MM.1S (cell line): Measurements from ENCODE around the gene ING5.

Experiments
- DNase-seq: peaks from one replicate; pipeline ENCODE4 v3.0.0-alpha.2; 2015
- H2AFZ ChIP-seq: fragments of 300-600 bp; sonication (generic); 2 replicates; pipeline ENCODE4 v1.6.0; 2016; ENCODE audit warnings: antibody characterized with exemption, low read length
- H3F3A ChIP-seq: fragments of 300-600 bp; sonication (generic); 2 replicates; pipeline ENCODE4 v1.6.1; 2016; ENCODE audit warnings: mild to moderate bottlenecking, antibody characterized with exemption, low read length, moderate library complexity, mixed read lengths; ENCODE audit not compliant: insufficient read depth
- H3K27ac ChIP-seq: fragments of 300-600 bp; sonication (generic); 2 replicates; pipeline ENCODE4 v1.5.1; 2016; ENCODE audit warnings: mild to moderate bottlenecking, low read length
- H3K27me3 ChIP-seq: fragments of 300-600 bp; sonication (generic); replicated peaks from 2 replicates; pipeline ENCODE4 v1.6.0; 2016; ENCODE audit warnings: low read length; ENCODE audit not compliant: insufficient read depth
- H3K36me3 ChIP-seq: fragments of 300-600 bp; sonication (generic); replicated peaks from 2 replicates; pipeline ENCODE4 v1.6.1; 2016; ENCODE audit warnings: mild to moderate bottlenecking, low read length, mixed read lengths; ENCODE audit not compliant: insufficient read depth
- H3K4me1 ChIP-seq: fragments of 300-600 bp; sonication (generic); 2 replicates; pipeline ENCODE4 v1.6.1; 2016; ENCODE audit warnings: low read length, mixed read lengths
- H3K4me2 ChIP-seq: fragments of 300-600 bp; sonication (generic); 2 replicates; pipeline ENCODE4 v1.6.0; 2016; ENCODE audit warnings: low read depth, low read length
- H3K4me3 ChIP-seq: fragments of 300-600 bp; sonication (generic); 2 replicates; pipeline ENCODE4 v1.5.1; 2016; ENCODE audit warnings: low read length, mixed read lengths
- H3K79me2 ChIP-seq: fragments of 300-600 bp; sonication (generic); 2 replicates; pipeline ENCODE4 v1.6.1; 2016; ENCODE audit warnings: mixed run types, low read length, mixed read lengths
- H3K9ac ChIP-seq: fragments of 300-600 bp; sonication (generic); 2 replicates; pipeline ENCODE4 v1.6.1; 2016; ENCODE audit warnings: low read length, mixed read lengths
- H3K9me2 ChIP-seq: fragments of 300-600 bp; sonication (generic); replicated peaks from 2 replicates; pipeline ENCODE4 v1.6.1; 2016; ENCODE audit warnings: mild to moderate bottlenecking, low read length, mixed read lengths; ENCODE audit not compliant: insufficient read depth
- H3K9me3 ChIP-seq: fragments of 300-600 bp; sonication (generic); replicated peaks from 2 replicates; pipeline ENCODE4 v1.6.1; 2016; ENCODE audit warnings: mild to moderate bottlenecking, low read length, mixed read lengths; ENCODE audit not compliant: insufficient read depth
- H4K20me1 ChIP-seq: fragments of 300-600 bp; sonication (generic); 2 replicates; pipeline ENCODE4 v1.6.1; 2016; ENCODE audit warnings: mild to moderate bottlenecking, low read length, moderate library complexity, mixed read lengths; ENCODE audit not compliant: insufficient read depth
- EZH2 ChIP-seq: fragments of 300-600 bp; sonication (generic); optimal IDR thresholded peaks from 2 replicates; pipeline ENCODE3; 2017; ENCODE audit warnings: low read depth, mild to moderate bottlenecking, antibody characterized with exemption, low read length, mixed read lengths
- EZH2phosphoT487 ChIP-seq: fragments of 300-600 bp; sonication (generic); IDR thresholded peaks from 2 replicates; pipeline ENCODE4 v1.6.1; 2018; ENCODE audit warnings: antibody characterized with exemption, low read length
- TF ChIP-seq, protein P1 (sequence below): fragments of 300-600 bp; sonication (generic); IDR thresholded peaks from 2 replicates; pipeline ENCODE4 v1.5.1; 2016; ENCODE audit warnings: antibody characterized with exemption, low read length, mixed read lengths

ING5 gene

DNA sequence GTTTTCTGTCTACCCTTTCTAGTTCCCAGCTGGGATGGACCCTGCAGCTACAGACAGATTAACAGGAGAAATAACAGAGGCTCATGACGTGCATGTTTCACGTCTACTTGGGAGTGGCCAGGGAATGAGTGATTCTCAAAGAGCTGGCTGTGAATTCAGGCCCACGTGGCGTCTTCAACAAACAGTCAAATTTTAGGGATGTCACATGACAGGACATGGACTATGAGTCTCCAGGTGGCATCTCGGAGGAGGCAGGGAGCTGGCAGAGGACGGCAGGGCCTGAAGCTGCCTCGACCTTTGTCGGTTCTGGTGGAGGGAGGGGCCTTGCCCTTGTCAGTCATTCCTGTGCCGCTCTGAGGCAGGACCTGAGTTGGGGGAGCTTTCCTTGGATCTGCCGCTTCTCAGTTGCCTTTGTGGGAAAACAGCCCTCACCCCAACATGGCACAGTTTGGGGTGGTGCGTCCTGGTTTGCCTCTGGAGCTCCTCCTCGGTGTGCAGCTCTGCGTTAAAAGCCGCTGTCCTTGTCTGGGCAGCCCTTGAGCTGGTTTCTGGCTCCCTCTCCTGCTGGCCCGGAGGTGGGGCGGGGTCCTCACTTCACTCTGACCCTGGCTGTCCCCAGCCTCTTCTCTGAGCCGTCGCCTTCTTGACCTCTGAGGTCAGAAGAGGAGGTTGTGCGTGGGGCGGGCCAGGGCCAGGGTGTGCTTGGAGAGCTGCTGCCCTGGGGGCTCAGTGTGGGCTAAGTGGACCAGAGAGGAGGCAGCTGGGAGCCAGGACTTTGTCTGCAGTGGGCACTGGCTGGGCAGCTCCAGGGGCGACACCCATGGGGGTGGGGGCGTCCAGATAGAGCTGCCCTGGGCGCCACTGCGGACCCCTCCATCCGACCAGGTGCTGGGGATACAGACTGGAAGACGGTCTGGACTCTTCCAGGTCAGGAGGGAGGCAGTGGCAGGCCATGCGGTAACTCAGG lies 62.7 kb downstream of the ING5 start:
- H3K9me3 ChIP-seq, result no peaks in the 10 kb centered on the region
- no peak for DNase-seq
- H2AFZ ChIP-seq, result no peak overlapping the region
- no peak overlapping the region for H3K4me3 ChIP-seq
- no peaks in the 10 kb centered on the region for H4K20me1 ChIP-seq
- H3K4me2 ChIP-seq, result no peak overlapping the region
- no peak overlapping the region for H3K9ac ChIP-seq
- TF ChIP-seq EZH2phosphoT487 (no peak), EZH2 (no peak)
- TF ChIP-seq, protein P1, sequence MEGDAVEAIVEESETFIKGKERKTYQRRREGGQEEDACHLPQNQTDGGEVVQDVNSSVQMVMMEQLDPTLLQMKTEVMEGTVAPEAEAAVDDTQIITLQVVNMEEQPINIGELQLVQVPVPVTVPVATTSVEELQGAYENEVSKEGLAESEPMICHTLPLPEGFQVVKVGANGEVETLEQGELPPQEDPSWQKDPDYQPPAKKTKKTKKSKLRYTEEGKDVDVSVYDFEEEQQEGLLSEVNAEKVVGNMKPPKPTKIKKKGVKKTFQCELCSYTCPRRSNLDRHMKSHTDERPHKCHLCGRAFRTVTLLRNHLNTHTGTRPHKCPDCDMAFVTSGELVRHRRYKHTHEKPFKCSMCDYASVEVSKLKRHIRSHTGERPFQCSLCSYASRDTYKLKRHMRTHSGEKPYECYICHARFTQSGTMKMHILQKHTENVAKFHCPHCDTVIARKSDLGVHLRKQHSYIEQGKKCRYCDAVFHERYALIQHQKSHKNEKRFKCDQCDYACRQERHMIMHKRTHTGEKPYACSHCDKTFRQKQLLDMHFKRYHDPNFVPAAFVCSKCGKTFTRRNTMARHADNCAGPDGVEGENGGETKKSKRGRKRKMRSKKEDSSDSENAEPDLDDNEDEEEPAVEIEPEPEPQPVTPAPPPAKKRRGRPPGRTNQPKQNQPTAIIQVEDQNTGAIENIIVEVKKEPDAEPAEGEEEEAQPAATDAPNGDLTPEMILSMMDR, result no peak
- H3K79me2 ChIP-seq, result no peaks in the 10 kb centered on the region
- H3K4me1 ChIP-seq, result no peaks in the 10 kb centered on the region
- H3K36me3 ChIP-seq, result no peaks in the 10 kb centered on the region
- no peaks in the 10 kb centered on the region for H3K9me2 ChIP-seq
- no peak overlapping the region for H3K27ac ChIP-seq
- H3K27me3 ChIP-seq, result no peaks in the 10 kb centered on the region
- no peaks in the 10 kb centered on the region for H3F3A ChIP-seq

DNA sequence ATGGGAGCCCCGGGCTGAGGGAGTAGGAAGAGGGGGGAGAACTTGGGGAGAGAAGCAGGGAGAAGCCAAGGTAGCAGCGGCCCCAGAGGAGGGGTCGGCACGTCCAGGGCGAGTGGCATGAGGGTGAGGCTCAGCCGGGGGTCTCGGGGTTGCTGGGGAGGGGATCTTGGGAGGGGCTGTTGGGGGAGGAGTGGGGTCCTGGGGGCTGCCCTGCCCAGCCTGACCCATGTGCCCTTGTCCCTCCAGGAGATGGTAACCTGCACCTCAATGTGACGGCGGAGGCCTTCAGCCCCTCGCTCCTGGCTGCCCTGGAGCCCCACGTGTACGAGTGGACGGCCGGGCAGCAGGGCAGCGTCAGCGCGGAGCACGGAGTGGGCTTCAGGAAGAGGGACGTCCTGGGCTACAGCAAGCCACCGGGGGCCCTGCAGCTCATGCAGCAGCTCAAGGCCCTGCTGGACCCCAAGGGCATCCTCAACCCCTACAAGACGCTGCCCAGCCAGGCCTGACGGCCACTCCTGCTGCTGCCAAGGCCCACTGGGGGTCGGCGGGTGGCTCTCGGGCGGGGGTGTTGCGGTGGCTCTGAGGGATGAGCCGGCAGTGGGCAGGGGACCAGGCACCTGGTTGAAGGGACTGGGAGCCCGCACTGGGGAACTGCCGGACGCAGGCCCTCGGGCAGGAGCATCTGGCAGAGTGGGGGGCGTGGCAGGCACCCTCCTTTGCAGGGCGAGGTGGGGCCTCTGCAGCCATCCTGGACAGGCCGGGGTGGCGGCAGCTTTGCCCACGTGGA lies 65.8 kb downstream of the ING5 start:
- Histone ChIP-seq H3K4me3 (no peak overlapping the region), H3K9ac (no peak overlapping the region), H3K36me3 (no peaks in the 10 kb centered on the region), H3K9me2 (no peaks in the 10 kb centered on the region), H3K27me3 (no peaks in the 10 kb centered on the region), H3F3A (no peaks in the 10 kb centered on the region; the same call in 1 of the 2 replicates), H3K27ac (no peak overlapping the region), H4K20me1 (no peaks in the 10 kb centered on the region), H3K9me3 (no peaks in the 10 kb centered on the region), H2AFZ (no peak overlapping the region), H3K4me1 (peaks cover 3% of the 10 kb centered on the region; the same call in 1 of the 2 replicates), H3K79me2 (no peaks in the 10 kb centered on the region), H3K4me2 (no peak overlapping the region)
- no peak for DNase-seq
- TF ChIP-seq EZH2phosphoT487, result no peak
- no peak for TF ChIP-seq EZH2
- TF ChIP-seq, protein P1, result no peak

DNA sequence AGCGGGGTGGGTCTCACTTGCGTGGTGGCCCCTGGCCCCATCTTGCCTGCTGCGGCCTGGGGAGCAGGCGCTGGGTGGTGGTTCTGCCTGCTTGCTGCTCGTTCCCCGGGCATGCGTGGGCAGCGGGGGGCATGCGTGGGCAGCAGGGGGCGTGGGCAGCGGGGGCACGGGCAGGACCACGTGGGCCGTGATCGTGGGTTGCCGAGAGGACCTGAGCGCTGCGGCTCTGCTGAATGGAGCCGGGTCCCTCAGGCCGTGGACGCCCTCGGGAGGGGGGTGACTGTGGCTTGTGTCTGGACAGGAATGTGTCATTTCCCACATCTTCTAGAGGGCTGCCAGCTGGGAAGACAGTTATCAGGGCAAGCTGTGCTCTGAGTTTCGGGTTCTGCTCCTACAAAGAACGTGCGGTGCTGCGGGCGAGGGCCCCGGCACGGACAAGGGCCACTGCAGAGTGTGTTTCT lies 66.4 kb downstream of the ING5 start:
- Histone ChIP-seq H3K27me3 (no peaks in the 10 kb centered on the region), H2AFZ (no peak overlapping the region), H3K9ac (no peak overlapping the region), H3F3A (no peaks in the 10 kb centered on the region; the same call in 1 of the 2 replicates), H3K9me2 (no peaks in the 10 kb centered on the region), H3K4me1 (peaks cover 5% of the 10 kb centered on the region; the same call in 1 of the 2 replicates), H3K4me2 (no peak overlapping the region), H3K79me2 (no peaks in the 10 kb centered on the region), H4K20me1 (no peaks in the 10 kb centered on the region), H3K4me3 (no peak overlapping the region), H3K36me3 (no peaks in the 10 kb centered on the region), H3K9me3 (no peaks in the 10 kb centered on the region), H3K27ac (no peak overlapping the region)
- DNase-seq, result no peak
- TF ChIP-seq, protein P1, result no peak
- TF ChIP-seq EZH2phosphoT487, result no peak
- TF ChIP-seq EZH2, result no peak
